Loucy (cell line): ENCODE data around the gene C16orf89.

Experiments used
- H2AFZ ChIP-seq: fragments of 200-600 bp; sonication (generic); 2 replicates; pipeline ENCODE4 v1.6.0; 2016; ENCODE audit warnings: antibody characterized with exemption, mild to moderate bottlenecking, low read length, moderate library complexity
- H3F3A ChIP-seq: fragments of 200-600 bp; 2 replicates; pipeline ENCODE4 v1.6.0; 2016; ENCODE audit warnings: antibody characterized with exemption, low read depth, mild to moderate bottlenecking
- H3K27me3 ChIP-seq: fragments of 200-600 bp; sonication (generic); 2 replicates; pipeline ENCODE4 v1.6.1; 2014; ENCODE audit warnings: low read length, mild to moderate bottlenecking; ENCODE audit not compliant: insufficient read depth, poor library complexity, severe bottlenecking
- H3K36me3 ChIP-seq: fragments of 200-600 bp; sonication (generic); 2 replicates; pipeline ENCODE4 v1.6.1; 2016; ENCODE audit warnings: low read length; ENCODE audit not compliant: insufficient read depth
- H3K4me1 ChIP-seq: fragments of 200-600 bp; sonication (generic); 2 replicates; pipeline ENCODE4 v1.5.1; 2014; ENCODE audit warnings: low read length, mild to moderate bottlenecking; ENCODE audit not compliant: insufficient read depth, poor library complexity, severe bottlenecking
- H3K4me2 ChIP-seq: fragments of 200-600 bp; sonication (generic); 2 replicates; pipeline ENCODE4 v1.6.0; 2014; ENCODE audit warnings: antibody characterized with exemption, low read length, low read depth, mild to moderate bottlenecking; ENCODE audit not compliant: poor library complexity, severe bottlenecking
- H3K4me3 ChIP-seq: fragments of 200-600 bp; sonication (generic); 2 replicates; pipeline ENCODE4 v1.5.1; 2014; ENCODE audit warnings: low read length, mild to moderate bottlenecking, mixed read lengths; ENCODE audit not compliant: poor library complexity, severe bottlenecking
- H3K79me2 ChIP-seq: fragments of 200-600 bp; sonication (generic); 2 replicates; pipeline ENCODE4 v1.6.1; 2014; ENCODE audit warnings: low read length; ENCODE audit not compliant: insufficient read depth
- H3K9ac ChIP-seq: fragments of 200-600 bp; sonication (generic); 2 replicates; pipeline ENCODE4 v1.6.0; 2014; ENCODE audit warnings: mild to moderate bottlenecking, low read depth, low read length, moderate library complexity; ENCODE audit not compliant: poor library complexity, severe bottlenecking
- H3K9me2 ChIP-seq: fragments of 200-600 bp; sonication (generic); replicated peaks from 2 replicates; pipeline ENCODE4 v1.6.1; 2016; ENCODE audit warnings: low read depth, low read length, mixed read lengths
- H3K9me3 ChIP-seq: fragments of 200-600 bp; sonication (generic); 2 replicates; pipeline ENCODE4 v1.6.1; 2014; ENCODE audit warnings: mild to moderate bottlenecking, antibody characterized with exemption, low read length, low read depth; ENCODE audit not compliant: insufficient read depth
- H4K20me1 ChIP-seq: fragments of 200-600 bp; sonication (generic); 2 replicates; pipeline ENCODE4 v1.6.0; 2014; ENCODE audit warnings: antibody characterized with exemption, low read length, mild to moderate bottlenecking; ENCODE audit not compliant: insufficient read depth, poor library complexity, severe bottlenecking
- EZH2phosphoT487 ChIP-seq: fragments of 200-600 bp; IDR thresholded peaks from 2 replicates; pipeline ENCODE4 v1.6.1; 2018; ENCODE audit warnings: antibody characterized with exemption, mild to moderate bottlenecking, moderate library complexity, borderline replicate concordance
- TF ChIP-seq, protein P1 (sequence below): fragments of 200-600 bp; sonication (generic); conservative IDR thresholded peaks from 2 replicates; pipeline ENCODE4 v1.5.1; 2014; ENCODE audit warnings: mild to moderate bottlenecking, antibody characterized with exemption, low read length

The C16orf89 gene

DNA sequence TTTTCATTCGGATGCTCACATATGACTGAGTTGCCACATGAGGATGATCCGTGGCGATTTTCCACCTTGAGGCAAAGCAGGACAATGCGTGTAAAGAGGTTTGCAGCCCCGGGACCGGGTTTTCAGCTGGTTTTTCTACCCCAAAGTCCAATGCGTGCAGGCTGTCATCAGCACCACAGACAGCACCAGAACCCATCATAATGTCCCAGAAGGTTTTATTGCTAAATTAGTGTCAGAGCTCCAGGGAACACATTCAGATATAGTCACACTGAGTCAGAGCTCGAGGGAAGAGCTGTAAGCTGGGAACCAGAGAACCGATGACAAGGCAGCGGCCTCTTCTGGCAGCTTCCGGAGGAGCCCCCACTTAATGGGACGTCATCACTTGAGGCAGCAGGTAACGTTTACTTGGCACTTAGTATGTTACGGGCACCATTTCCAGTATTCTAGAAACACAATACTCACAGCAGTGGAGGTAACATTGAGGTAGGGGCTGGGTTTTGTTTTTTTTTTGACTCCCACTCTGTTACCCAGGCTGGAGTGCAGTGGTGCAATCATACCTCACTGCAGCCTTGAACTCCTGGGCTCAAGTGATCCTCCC, 23.1 kb downstream of the C16orf89 start:
- Histone ChIP-seq H2AFZ (no peak overlapping the region), H3K4me3 (no peak overlapping the region), H3K9me2 (no peaks in the 10 kb centered on the region), H3K9ac (no peak overlapping the region), H3K4me1 (no peaks in the 10 kb centered on the region), H4K20me1 (no peaks in the 10 kb centered on the region), H3K27me3 (no peaks in the 10 kb centered on the region), H3K79me2 (no peaks in the 10 kb centered on the region), H3F3A (no peaks in the 10 kb centered on the region), H3K9me3 (no peaks in the 10 kb centered on the region), H3K4me2 (no peak overlapping the region), H3K36me3 (no peaks in the 10 kb centered on the region)
- no peak for TF ChIP-seq EZH2phosphoT487
- TF ChIP-seq, protein P1, sequence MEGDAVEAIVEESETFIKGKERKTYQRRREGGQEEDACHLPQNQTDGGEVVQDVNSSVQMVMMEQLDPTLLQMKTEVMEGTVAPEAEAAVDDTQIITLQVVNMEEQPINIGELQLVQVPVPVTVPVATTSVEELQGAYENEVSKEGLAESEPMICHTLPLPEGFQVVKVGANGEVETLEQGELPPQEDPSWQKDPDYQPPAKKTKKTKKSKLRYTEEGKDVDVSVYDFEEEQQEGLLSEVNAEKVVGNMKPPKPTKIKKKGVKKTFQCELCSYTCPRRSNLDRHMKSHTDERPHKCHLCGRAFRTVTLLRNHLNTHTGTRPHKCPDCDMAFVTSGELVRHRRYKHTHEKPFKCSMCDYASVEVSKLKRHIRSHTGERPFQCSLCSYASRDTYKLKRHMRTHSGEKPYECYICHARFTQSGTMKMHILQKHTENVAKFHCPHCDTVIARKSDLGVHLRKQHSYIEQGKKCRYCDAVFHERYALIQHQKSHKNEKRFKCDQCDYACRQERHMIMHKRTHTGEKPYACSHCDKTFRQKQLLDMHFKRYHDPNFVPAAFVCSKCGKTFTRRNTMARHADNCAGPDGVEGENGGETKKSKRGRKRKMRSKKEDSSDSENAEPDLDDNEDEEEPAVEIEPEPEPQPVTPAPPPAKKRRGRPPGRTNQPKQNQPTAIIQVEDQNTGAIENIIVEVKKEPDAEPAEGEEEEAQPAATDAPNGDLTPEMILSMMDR, result no peak

DNA sequence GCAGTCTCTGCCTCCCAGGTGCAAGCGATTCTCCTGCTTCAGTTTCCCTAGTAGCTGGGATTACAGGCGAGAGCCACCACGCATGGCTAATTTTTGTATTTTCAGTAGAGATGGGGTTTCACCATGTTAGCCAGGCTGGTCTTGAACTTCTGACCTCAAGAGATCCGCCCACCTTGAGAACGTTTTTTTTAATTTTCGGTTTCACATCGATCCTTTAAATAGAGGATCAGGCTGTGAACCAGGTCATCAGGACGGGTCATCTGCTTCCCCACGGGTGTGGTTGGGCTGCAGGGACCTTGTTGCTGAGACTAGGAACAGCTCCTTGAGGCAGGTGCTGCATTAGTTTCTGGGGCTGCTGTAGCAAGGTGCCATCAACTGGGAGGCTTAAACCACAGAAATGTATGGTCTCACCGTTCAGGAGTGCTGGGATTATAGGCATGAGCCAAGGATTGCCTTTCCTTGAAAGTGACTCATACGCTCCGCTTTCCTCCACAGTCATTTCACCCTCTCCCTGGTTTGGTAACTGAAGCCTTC, 24.1 kb downstream of the C16orf89 start:
- H3K79me2 ChIP-seq, result no peaks in the 10 kb centered on the region
- H3K4me1 ChIP-seq, result no peaks in the 10 kb centered on the region
- no peak overlapping the region for H2AFZ ChIP-seq
- H3K9me3 ChIP-seq, result no peaks in the 10 kb centered on the region
- H4K20me1 ChIP-seq, result no peaks in the 10 kb centered on the region
- H3K4me3 ChIP-seq, result no peak overlapping the region
- H3F3A ChIP-seq, result no peaks in the 10 kb centered on the region
- H3K4me2 ChIP-seq, result no peak overlapping the region
- H3K27me3 ChIP-seq, result no peaks in the 10 kb centered on the region
- no peaks in the 10 kb centered on the region for H3K36me3 ChIP-seq
- H3K9me2 ChIP-seq, result no peaks in the 10 kb centered on the region
- TF ChIP-seq EZH2phosphoT487, result no peak
- TF ChIP-seq, protein P1, result no peak
- no peak overlapping the region for H3K9ac ChIP-seq

DNA sequence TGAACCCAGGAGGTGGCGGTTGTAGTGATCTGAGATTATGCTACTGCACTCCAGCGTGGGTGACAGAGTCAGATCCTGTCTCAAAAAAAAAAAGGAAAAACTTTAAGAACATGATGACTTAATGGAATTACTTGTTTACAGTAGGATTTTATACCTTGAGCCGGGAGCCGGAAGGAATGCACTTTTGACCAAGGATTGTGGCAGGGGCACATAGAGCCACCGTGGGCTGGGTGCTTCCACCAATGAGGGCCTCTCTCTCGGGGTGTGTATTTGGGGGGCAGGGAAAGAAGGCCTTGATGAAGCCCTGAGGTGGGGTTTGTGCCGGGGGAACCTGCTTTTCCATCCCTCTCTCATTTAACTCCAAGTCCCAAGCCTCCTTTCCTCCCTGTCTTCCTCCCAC, 25.3 kb downstream of the C16orf89 start:
- Histone ChIP-seq H3K4me3 (no peak overlapping the region), H3K4me1 (no peaks in the 10 kb centered on the region), H3K4me2 (no peak overlapping the region), H3K9me3 (no peaks in the 10 kb centered on the region), H3K79me2 (no peaks in the 10 kb centered on the region), H4K20me1 (no peaks in the 10 kb centered on the region), H2AFZ (no peak overlapping the region), H3K27me3 (no peaks in the 10 kb centered on the region), H3K9me2 (no peaks in the 10 kb centered on the region), H3K9ac (no peak overlapping the region), H3F3A (no peaks in the 10 kb centered on the region), H3K36me3 (no peaks in the 10 kb centered on the region)
- no peak for TF ChIP-seq EZH2phosphoT487
- TF ChIP-seq, protein P1, result no peak
